ENCODE data around the gene B3GAT1.

Gene B3GAT1

DNA sequence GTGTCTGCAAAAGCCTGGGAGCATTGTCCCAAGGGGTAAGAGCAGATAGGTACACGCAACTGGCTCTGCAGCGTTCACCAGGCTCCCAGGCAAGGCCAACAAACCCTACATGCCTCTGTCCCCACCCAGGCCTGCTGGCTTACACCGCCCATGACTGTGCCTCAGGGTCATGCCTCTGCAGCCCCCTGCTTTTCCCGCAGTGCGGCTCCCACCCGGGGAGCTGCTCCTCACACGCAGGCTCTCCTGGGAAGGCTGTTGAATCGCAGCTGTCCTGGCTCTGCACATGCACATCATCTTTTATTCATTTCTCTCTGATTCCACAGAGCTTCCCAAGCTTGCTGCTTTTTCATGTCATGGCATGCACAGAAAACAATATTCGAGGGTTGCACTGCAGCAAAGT, 29.2 kb upstream of the B3GAT1 start:
- DNase-seq: no peak

DNA sequence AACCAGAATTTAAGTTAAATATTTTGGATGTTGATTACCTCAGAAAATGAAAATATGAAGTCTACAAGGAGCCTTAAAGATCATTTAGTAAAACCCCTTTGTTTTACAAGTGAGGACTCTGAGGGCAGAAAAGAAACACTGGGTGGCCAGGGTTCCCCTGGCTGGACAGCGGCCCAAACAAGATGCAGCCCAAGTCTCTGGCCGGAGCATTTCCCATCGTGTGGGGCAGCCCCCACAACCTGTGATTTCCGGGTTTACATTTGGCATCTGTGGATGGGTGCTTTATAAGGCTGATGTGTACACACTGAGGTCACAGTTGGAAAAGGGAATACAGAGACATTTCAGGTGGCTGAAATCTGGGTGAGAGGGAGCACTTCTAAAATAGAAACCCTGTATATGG, 28.8 kb upstream of the B3GAT1 start:
- DNase-seq: no peak

DNA sequence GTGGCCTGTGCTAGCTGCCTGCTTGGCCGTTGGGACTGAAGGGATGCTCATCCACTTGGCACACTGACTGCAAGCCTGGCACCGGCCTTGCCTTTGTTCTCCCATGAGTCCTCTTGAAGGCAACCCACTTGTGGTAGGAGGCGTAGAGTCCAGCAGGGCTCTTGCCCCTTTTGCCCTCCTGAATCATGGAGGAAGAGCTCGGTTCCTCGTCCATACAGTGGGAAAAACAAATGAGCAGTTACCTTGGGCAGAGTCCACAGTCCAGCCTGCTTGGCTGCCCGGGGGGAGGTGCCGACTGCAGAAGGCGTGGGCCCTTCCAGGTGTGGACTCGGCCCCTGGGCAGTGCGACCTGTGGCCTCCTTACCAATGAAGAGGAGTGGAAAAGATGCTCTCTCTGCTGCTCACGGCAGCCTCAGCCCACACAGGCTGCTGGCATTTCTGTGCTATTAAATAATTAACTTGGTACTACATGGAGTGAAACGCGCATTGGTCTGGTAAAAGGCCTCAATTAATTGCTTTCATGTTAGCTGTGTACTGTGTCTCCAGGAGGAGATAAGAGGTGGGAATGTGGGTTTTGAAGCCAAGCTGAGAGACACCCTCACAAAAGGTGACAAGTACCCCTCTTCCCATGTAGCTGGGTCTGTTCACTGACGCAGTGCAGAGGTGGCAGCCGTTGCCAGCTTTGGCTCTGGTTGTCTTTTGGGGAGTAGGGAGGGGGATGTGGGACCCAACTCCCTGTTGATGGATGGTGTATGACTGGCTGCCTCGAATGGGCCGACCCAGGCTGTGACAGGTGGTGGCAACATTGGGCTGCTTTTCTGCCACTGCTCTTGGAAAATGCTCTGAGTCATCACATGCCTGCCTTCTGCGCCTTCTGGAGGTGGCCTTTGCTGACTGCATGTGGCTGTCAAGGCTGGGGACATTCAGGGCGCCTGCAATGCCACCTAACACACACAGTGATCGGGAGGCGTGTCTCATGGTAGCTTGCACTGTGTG, 26.8 kb upstream of the B3GAT1 start:
- no peak for DNase-seq

DNA sequence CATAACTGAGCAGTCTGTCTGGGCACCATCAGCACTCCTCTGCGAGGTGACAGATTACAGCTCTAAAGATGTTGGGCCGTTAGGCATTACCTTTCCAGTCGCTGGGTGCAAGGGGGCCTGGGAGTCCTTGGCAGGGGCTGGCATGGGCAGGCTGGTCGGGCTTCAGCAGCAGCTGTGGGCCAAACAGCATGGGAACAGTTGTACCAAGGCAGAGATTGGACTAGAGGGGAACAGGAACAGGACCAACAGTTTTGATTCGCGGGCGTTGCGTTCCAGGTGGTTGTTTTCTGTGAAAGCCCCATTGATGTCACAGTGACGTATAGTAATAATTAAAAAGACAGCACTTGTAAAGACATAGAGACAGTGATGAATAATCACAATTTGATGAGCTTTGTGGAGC, 25.8 kb upstream of the B3GAT1 start:
- DNase-seq: no peak

DNA sequence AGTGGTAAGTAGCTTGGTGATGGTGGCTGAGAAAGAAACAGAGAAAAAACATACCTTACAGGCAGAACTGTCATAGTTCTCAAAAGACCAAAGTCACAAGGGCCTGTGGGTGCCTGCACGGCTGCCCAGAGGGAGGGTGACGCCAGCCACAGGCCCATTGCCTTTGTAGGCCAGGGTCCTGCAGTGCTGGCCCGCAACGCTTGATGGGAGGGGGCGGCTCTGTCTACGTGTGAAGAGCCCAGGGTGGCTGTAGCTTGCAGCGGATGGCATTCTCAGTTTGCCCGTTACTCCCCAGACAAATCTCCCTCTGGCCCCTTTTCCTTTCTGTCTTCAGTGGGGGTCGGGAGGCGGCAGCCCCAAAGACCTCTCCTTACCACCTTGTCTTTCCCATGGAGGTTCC, 24.7 kb upstream of the B3GAT1 start:
- no peak for DNase-seq

DNA sequence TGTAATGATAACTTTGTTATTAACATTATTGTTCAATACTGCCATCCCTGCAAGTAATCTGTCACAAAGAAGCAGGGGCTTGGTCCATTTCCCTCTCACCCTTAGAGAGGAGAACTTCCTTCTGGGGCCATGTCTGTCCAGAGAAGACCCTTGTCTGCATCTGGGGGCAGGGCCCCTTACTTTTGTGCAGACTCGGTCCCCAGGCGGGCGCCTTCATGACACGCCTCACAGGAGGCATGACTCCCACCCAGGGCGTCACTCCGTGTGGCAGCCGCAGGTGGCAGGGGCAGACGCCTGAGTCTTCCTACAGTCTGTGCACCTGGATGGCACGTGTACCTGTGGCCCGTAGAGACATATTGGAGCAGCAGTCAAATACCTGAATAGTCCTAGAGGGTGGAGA, 21.8 kb upstream of the B3GAT1 start:
- no peak for DNase-seq

DNA sequence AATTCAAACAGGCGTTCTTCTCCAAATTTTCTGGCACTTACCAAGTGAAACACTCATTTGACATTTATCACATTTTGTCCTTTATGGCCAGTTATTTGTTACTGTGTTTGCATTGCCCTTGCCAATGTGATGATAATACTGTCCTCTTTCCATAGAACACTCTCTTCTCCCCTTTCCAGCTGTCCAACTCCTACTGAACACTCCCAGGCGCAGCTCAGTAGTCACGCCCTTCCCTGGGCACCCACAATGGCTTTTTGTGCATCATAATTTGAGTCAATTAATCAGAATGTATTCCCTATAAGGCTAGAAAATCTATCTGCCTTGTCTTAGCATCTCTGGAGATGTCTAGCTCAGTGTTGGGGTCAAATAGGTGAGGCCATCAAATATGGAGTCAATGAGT, 21.2 kb upstream of the B3GAT1 start:
- DNase-seq: no peak

DNA sequence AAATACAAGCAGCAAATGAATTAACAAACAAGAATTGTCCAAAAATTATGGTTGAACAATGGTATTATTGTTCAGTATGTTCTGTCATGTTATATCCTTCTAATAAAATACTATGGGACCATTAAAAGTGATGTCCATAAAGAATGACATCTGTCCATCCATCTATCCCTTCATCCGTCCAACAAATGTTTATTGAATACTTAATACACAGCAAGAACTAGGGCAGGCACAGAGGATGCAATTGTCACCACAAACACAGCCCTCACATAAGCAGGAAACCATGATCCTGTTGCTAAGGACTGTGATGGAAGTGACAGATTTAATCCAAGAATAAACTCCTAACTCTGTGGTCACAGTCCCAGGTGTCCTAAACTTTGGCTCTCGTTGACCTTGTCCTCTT, 20.7 kb upstream of the B3GAT1 start:
- DNase-seq: no peak

DNA sequence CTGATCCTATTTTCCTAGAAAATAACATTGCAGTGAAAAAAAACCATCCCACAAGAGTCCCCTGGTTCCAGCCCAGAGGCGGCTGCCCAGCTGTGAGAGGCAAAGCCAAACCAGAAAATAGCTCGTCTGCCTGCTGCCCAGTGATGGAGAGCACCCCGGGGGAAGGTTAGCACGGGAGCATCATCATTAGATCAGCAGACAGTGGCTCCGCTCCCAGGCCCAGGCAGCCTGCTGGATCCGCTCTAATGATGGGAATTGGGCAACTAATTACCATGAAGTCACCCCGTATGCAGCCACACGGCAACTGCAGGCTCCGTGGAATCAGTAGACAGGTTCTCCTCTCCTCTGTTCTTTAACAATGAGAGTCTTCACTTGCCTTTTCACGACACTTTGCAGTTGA, 17.1 kb upstream of the B3GAT1 start:
- DNase-seq: no peak

DNA sequence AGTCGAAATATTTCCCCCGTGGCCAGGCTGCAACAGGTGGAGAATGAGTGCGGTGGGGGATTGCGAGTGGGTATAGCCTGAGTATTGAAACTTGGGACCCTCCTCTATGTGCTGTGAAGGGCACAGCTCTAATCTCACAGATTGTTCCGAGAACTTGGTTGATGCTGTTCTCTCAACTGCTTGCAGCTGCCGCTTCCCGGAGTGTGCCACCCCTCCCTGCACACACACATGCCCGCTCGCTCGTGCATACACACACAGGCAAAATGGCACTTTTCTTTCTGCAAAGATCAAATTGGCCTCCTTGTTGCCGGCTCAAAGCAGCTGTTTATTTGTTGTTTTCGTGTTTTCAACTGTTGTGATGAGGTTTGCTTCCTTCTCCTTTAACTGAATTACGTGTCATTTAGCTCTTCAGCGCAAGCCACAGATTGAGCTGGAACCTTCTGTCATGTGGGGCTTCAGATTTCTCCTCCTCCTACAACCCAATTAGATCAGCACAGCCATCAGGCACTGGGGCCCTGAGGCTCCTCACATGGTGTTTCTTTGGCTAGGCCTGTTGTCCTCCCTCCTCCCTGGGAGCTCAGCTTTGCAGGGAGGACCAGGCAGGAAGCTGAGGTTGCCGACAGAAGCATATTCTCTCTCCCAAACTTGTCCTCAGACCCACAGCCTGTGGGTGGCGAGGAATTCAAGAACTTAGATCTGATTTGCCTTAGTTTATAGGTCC, 13.9 kb upstream of the B3GAT1 start:
- DNase-seq: no peak

DNA sequence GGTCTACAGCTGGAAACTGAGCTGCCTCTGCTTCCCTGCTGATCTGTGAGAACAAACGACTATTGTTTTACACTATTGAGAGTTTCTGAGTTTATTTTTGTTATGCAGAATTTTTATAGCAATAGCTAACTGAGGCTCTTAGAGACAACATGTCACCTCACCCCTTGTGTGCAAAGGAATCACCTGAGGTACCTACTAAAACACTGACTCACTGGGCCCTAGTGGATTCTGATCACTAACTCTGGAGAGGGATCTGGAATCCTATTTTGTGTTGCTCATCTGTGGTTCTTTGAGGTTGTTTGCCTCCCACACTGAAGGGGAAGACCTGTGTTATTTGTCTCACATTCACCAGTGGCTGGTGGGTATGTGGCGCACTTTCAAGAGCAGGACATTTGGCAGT, 13.4 kb upstream of the B3GAT1 start:
- DNase-seq: no peak

DNA sequence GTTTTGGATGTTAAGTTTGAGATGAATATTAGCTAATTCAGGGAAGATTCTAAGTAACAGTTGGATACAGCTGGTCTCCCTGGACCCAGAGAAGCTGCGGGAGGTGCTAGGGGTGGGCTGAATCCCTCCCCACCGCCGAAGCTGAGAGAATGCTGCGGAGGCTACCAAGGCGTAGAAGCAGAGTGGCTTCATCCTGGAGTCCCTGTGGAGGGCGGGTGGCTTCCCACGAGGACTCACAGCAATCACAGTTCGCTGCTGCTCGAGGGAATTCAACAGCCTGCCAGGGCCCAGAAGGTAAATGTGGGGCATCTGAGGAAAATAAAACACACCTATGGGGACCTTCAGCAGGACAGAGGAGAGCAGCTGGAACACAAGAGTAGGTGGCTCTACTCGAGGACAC, 11.1 kb upstream of the B3GAT1 start:
- no peak for DNase-seq

DNA sequence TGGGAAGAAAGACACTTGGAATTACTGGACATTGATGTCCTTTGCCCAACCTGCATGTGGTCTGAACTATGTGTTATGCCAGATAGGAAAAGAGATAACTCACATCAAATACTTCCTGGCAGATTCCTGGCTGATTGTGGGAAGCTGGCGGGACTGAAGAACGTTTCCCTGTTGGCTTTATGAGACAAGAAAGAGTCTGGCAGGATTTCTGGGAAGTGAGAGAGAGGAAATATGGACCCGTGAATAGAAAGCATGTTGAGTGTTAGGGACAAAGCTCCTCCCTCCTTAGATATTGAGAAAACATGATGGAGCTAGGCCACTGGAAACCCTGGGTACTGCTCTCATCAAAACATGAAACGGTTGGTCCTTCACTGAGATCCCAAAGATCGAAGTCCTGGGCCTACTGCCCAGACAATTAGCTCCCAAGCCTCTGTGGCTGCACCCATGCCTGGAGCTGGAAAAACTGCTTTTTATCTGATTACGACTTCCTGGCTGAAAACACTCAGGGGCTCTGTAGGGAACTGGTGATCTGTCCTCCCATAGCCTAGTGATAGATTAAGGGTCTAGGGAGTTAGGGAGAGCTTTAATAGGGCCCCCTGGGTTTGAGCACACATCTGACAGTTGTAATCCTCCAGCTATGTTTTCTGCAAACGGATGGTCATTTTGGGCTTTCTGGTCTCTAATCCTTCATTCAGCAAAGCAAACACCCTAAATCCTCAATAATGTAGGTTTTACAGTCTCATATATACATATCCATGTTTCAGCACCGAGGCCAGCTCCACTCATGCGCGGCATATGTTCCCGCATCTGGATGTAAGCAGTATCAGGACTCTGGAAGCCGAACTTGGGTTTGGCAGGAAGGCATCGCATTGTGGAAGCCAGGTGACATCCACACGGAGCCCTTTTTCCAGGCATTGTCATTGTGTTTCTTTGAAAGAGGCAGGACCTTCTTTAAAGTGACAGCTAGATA, 6.1 kb upstream of the B3GAT1 start:
- DNase-seq: peak in 1 of 2 donors; percentile 0

DNA sequence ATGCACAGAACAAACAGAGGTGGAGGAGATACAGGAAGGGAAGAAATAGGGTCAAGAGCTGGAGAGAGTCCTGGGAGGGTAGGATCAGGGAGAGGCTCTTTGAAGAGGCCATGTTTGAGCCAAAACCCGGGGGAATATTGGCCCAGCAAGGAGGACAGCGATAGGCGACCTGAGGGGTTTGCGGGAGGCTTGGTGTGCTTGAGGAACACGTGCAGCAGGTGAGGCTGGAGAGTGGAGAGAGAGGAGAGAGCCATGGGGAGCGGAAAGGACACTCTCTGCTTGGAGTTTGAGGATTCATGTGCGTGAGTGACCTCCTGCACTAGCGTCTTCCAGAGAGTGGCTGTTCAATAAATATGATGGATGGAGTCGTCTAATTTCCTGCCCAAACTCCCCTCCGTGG, 4.7 kb upstream of the B3GAT1 start:
- no peak for DNase-seq

DNA sequence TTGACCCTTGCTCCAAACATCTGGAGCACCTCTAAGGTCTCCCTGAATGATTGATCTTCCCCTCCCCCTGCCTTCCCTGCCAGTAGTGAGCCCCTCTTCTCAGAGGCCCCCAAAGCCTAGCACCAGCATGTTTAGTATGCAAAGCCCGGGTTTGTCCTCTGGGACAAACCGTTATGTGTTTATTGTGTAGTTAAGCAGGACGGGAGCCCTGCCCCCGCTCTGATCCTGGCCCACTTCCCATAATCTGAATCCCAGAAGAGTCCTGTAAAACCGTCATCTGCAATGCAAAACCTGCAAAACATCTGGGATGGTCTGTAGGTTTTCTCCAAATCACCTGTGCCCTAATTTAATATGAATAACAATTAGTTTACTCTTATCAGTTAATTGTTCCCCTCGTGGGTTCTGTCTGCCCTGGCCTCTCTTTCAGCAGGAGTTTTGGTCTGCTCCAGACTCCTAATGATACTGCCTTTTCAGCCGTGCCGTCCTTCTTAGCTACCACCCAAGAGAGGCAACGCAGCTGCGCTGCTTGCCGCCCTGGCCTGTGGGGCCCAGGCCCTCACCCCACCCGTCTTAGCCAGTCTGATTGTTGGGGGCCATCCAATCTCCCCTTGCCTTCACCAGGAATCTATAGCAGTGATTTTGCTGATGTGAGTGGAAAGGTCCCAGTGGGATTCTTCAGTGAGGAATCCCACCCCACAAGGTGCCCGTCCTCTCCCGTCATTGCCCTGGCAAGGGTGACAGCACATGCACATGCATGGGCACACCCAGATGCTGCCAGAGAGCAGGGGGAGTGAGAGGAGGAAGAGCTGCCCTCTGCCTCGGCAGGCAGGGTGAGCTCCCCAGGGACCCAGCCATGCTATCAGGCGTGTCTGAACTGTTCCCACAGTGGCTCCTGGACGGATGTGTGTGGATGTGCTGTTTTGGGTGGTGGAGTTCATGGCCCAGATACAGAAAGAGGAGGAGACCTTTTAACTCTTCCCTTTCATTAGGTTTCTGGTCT, 3.0 kb upstream of the B3GAT1 start:
- no peak for DNase-seq

DNA sequence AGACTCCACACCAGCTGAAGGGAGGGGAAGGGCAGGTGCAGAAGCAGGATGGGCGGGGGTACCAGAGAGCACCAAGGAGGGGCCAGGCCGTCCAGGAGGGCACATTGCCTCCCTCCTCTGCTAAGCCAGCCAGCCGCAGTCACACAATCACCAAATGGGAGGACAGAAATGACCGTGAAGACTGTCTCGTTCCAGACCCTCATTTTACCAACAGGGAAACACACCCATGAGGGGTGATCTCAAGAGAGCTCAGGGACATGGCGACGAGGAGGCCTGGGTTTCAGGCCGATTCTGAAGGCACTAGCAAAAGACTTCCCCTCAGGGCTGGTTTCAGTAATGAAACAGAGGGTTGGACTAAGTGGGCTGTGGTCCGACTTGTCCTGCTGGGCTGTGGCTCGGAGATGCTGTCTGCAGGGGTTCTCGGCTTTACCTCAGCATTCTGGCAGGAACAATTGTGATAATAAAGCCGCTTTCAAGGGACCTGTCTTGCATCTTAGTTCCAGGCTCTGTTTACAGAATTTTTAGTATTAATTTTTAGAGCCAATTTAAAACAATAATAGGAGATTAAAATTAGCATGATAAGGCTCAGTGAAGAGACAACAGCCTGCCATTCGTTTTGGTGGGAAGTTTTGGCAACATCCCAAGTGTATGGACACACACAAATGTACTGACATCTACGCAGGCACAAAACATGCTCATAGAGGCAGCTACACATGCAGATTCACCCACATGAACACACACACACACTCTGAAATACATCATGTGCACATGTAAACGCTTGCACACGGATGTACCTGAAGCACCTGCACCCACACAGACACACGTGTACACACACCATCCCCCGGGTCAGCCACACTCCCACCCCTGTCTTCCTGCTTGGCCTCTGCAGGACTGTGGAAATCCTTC, 2.0 kb upstream of the B3GAT1 start:
- DNase-seq: no peak

DNA sequence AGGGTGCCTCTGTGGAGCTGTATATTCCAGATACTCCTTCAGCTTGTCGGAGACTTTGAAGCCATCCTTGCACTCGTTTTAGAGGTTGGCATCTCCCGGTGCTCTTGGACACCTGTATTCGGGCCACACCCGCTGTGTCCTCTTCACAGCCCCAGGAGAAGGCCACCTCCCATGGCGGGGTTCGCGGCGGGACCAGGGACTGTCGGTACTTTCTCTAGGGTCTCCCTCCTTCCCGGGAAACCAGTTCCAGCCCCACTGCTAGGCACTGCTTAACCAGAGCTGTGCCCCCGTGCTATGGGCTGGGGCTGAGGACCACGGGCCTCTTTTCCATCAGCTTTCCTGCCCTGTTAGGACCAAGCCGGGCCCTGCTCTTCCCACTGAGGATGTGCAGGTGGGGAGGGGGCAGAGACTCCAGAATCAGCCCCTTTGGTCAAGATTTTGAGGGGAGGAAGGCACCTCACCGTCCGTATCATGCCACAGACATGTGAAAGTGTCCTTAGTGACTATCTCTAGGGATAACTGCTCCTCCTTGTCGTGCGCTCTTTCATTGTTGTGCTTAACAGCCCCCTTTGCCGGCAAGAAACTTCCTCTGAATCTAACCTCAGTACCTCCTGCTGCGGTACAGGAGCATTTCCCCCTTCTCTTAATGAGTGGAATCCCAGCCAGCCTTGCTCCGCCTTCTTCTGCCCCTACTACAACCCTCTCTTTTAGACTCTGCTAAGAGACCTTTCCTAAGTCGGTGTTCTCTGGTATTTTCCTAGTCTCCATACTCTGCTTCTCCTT, 1.2 kb upstream of the B3GAT1 start:
- no peak for DNase-seq

DNA sequence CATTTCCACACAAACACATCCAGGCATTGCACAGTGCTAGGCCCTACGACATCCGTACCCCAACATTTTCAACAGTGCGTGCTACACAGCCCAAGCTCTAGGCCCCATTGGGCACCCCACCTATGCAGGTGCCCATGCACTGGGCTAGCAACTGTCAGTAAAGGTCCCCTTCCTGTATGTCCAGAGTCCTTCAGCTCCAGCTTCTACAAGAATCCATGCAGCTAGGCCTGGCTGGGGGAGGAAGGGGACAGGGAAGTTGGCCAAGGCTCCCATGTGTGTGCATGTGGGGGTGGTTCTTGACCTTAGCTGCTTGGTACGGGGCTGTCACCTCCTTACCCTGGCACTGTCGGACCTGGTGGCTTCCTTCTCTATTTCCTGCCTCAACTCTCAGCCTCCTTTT, 1.3 kb downstream of the B3GAT1 start:
- DNase-seq: no peak

Measured in inflammatory macrophage (primary cell).